Aorta (tissue), 5 donors: Measurements from ENCODE around the gene SERPINE2. TPM values are rescaled to one million over a fixed set of nuclear protein-coding genes. Genes with fewer than 3 reads are reported as not detected.
A peak's percentile ranks its signal among the peaks of the same experiment; 100 is the strongest.
"Not testable (repeated sequence)": the region's sequence is repeated elsewhere in the genome, so short reads cannot be mapped to it uniquely, and the experiment has no call there.

ENCODE experiments used
- ATAC-seq: fragments of 200-7000 bp; cut with Tn5 transposase; one replicate; pipeline ENCODE4 v1.9.1; 2022; ENCODE audit warnings: moderate library complexity; ENCODE audit not compliant: low FRiP score
- DNase-seq, 2 donors: peaks; one replicate each; pipeline ENCODE4 v3.0.0-alpha.2; 2020
- H3K27ac ChIP-seq, 2 donors: one replicate each; pipeline ENCODE4 v1.5.1; 2013; ENCODE audit warnings: low read length in 2 of 2, mild to moderate bottlenecking in 2 of 2, moderate library complexity in 2 of 2, control low read depth in 1 of 2, inconsistent platforms in 1 of 2, low read depth in 1 of 2
- H3K27me3 ChIP-seq, 2 donors: one replicate each; pipeline ENCODE4 v1.6.1; 2013; ENCODE audit warnings: control low read depth in 1 of 2, low read length in 1 of 2, mild to moderate bottlenecking in 1 of 2, moderate library complexity in 1 of 2; ENCODE audit not compliant: insufficient read depth in 2 of 2, control insufficient read depth in 1 of 2
- H3K36me3 ChIP-seq, 2 donors: one replicate each; pipeline ENCODE4 v1.6.1; 2013; ENCODE audit warnings: control low read depth in 1 of 2, low read length in 1 of 2, mild to moderate bottlenecking in 1 of 2; ENCODE audit not compliant: insufficient read depth in 2 of 2, control insufficient read depth in 1 of 2
- H3K4me1 ChIP-seq, 2 donors: one replicate each; pipeline ENCODE4 v1.6.1; 2013; ENCODE audit warnings: low read length in 2 of 2, control low read depth in 1 of 2, mild to moderate bottlenecking in 1 of 2, moderate library complexity in 1 of 2; ENCODE audit not compliant: insufficient read depth in 2 of 2, control insufficient read depth in 1 of 2
- H3K4me3 ChIP-seq, 2 donors: one replicate each; pipeline ENCODE4 v1.5.1; 2013; ENCODE audit warnings: low read length in 2 of 2, control low read depth in 1 of 2, mild to moderate bottlenecking in 1 of 2
- H3K9me3 ChIP-seq: one replicate; pipeline ENCODE4 v1.6.1; 2013; ENCODE audit warnings: mild to moderate bottlenecking, low read length; ENCODE audit not compliant: control insufficient read depth
- WGBS, 2 donors: extraction: QIAGEN DNeasy Blood & Tissue Kit; methylation state at CpG; one replicate each; pipeline ENCODE4 v1.1.7; 2013; 5-methylcytosine and 5-hydroxymethylcytosine counted together
- intact Hi-C, 2 donors: fragments of 100-400 bp; cut with DNase I; formaldehyde crosslinking; loops; one replicate each; pipeline versions ENCODE4 v1.14.2 to v1.15.0; 2022
- polyA plus RNA-seq, 2 donors: library from polyadenylated mRNA; stranded (reverse); fragments of 200-250 nt; gene quantifications; one replicate each; pipeline ENCODE4 v1.2.3, GENCODE V29; 2013
- total RNA-seq, 2 donors: library from RNA; stranded (reverse); fragmentation: NEBNext Ultra II Directional; extraction: Animal tissue kit (Norgen Biotek cat#: 25700); gene quantifications; one replicate each; pipeline ENCODE4 v1.2.1, GENCODE V29; 2021
- donor health status: healthy with polysubstance abuse.
- donor health status: Bipolar disorder and iron deficiency.
- donor health status: DM: no; HTN: no; CAD: no.
- donor health status: DM: no; HTN: no; CAD: no.
- donor health status: DM: yes; HTN: yes; CAD: no.

Gene SERPINE2
- total and polyA plus RNA-seq, 4 donors: 11.7 to 222 (median 97.5) TPM

- 96 to 98% methylated on average over 4 of the region's 4 CpGs for WGBS, 2 donors
- no peaks in the 10 kb centered on the region for H3K27me3 ChIP-seq
- no peak for DNase-seq
These were observed 24.8 kb downstream of the SERPINE2 start for GRCh38 chr2:224014336-224014735.

DNA sequence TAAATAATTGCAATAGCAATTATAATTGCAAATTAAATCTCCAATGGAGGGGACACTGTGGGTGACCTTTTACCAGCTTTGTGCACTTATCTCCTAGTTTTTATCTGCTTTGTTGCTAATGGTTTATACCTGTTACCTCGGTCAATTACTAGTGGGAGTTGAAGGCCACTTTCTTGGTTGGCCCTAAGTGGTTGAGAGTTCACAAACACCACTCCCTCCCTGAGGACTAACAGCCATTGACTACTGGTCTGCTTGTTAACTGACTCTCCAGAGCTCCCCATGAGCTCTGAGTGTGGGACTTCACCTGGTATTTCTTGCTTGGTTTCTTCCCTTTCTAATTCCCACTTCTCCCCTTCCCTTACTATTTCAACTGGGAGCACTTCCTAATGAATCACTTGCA lies 27.2 kb downstream of the SERPINE2 start:
- Histone ChIP-seq H3K36me3 (no peaks in the 10 kb centered on the region), H3K4me1 (peaks cover 0 to 4% of the 10 kb centered on the region in 2 donors), H3K27me3 (no peaks in the 10 kb centered on the region), H3K9me3 (no peaks in the 10 kb centered on the region), H3K27ac (no peak overlapping the region), H3K4me3 (no peak overlapping the region)
- ATAC-seq: no peak
- 94 to 96% methylated on average over 1 of the region's 1 CpG for WGBS, 2 donors
- intact Hi-C loops: no loop called here
- DNase-seq: no peak

More at GRCh38 chr2:224014336-224014735, 24.8 kb downstream of the SERPINE2 start:
- Histone ChIP-seq H3K4me1 (peaks cover 0 to 4% of the 10 kb centered on the region in 2 donors), H3K9me3 (no peaks in the 10 kb centered on the region), H3K27ac (no peak overlapping the region), H3K4me3 (no peak overlapping the region), H3K36me3 (no peaks in the 10 kb centered on the region)
- intact Hi-C loops: no loop called here
- no peak for ATAC-seq

- no peaks in the 10 kb centered on the region for H3K36me3 ChIP-seq
- no peaks in the 10 kb centered on the region for H3K9me3 ChIP-seq
- 65 to 73% methylated on average over 5 of the region's 5 CpGs for WGBS, 2 donors
- H3K27me3 ChIP-seq: no peaks in the 10 kb centered on the region
- no peak overlapping the region for H3K27ac ChIP-seq
- no peak for DNase-seq
- intact Hi-C loops: no loop called here
- H3K4me3 ChIP-seq: no peak overlapping the region
- H3K4me1 ChIP-seq: peaks cover 0 to 4% of the 10 kb centered on the region in 2 donors
- ATAC-seq: no peak
These were observed 29.3 kb downstream of the SERPINE2 start for GRCh38 chr2:224009605-224010315.

GRCh38 chr2:224008702-224009261 lies 30.3 kb downstream of the SERPINE2 start:
- peaks cover 0 to 4% of the 10 kb centered on the region in 2 donors for H3K4me1 ChIP-seq
- no peaks in the 10 kb centered on the region for H3K27me3 ChIP-seq
- no peak overlapping the region for H3K4me3 ChIP-seq
- 82 to 84% methylated on average over 12 of the region's 12 CpGs for WGBS, 2 donors
- H3K9me3 ChIP-seq: no peaks in the 10 kb centered on the region
- H3K27ac ChIP-seq: no peak overlapping the region
- no peak for DNase-seq
- H3K36me3 ChIP-seq: no peaks in the 10 kb centered on the region
- ATAC-seq: no peak
- intact Hi-C loops: no loop called here

- WGBS, 2 donors: 40 to 42% methylated on average over 16 of the region's 16 CpGs
- peak; percentile 67 for ATAC-seq
These were observed 34.9 kb downstream of the SERPINE2 start for GRCh38 chr2:224004105-224004695.

DNA sequence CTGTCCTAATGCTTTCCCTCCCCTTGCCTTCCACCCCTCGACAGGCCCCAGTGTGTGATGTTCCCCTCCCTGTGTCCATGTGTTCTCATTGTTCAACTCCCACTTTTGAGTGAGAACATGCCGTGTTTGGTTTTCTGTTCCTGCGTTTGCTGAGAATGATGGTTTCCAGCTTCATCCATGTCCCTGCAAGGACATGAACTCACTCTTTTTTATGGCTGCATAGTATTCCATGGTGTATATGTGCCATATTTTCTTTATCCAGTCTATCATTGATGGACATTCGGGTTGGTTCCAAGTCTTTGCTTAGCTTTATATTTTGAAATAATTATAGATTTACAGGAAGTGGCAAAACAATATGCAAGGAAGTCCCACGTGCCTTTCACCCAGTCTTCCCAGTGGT lies 38.4 kb downstream of the SERPINE2 start:
- H3K4me1 ChIP-seq, H3K27me3 ChIP-seq, H3K36me3 ChIP-seq, intact Hi-C loops, H3K9me3 ChIP-seq, H3K27ac ChIP-seq, H3K4me3 ChIP-seq, ATAC-seq, DNase-seq: not testable (repeated sequence)
- 97% methylated on average over 5 of the region's 5 CpGs for WGBS, 2 donors

More at GRCh38 chr2:224004105-224004695, 34.9 kb downstream of the SERPINE2 start:
- peak in 1 of 2 donors; percentile 56 for DNase-seq
- H3K36me3 ChIP-seq: no peaks in the 10 kb centered on the region
- intact Hi-C loops: no loop called here
- H3K27me3 ChIP-seq: no peaks in the 10 kb centered on the region
- no peak overlapping the region for H3K27ac ChIP-seq
- no peaks in the 10 kb centered on the region for H3K4me1 ChIP-seq
- H3K4me3 ChIP-seq: no peak overlapping the region
- no peaks in the 10 kb centered on the region for H3K9me3 ChIP-seq

- intact Hi-C loops: no loop called here
- Histone ChIP-seq H3K27ac (no peak overlapping the region), H3K4me3 (no peak overlapping the region), H3K9me3 (no peaks in the 10 kb centered on the region), H3K36me3 (no peaks in the 10 kb centered on the region), H3K27me3 (no peaks in the 10 kb centered on the region), H3K4me1 (no peaks in the 10 kb centered on the region)
- ATAC-seq (peak; percentile 68), DNase-seq (no peak)
- WGBS, 2 donors: 27 to 44% methylated on average over 11 of the region's 11 CpGs
These were observed 39.2 kb downstream of the SERPINE2 start for GRCh38 chr2:223999862-224000261.

DNA sequence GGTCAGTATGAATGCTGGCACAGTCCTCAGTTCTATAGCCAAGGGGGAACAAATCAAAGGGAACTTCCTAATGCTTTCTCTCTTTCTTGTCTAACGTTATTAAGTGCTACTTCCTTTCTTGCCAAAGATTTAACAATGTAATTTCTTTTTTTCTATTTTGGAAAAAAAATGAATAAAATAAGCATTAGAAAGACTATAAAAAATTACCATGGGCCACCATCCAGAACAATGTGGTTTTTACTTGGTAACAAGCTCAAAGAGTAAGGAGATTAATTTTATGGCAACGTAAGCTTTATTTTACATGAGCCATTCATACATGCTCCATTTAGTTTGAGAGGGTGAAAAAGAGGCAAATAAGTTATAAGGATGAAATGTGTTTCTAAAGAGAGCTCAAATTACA lies 40.1 kb downstream of the SERPINE2 start:
- ATAC-seq: no peak
- Histone ChIP-seq H3K4me3 (no peak overlapping the region), H3K36me3 (no peaks in the 10 kb centered on the region), H3K27me3 (no peaks in the 10 kb centered on the region), H3K9me3 (no peaks in the 10 kb centered on the region), H3K27ac (no peak overlapping the region), H3K4me1 (no peaks in the 10 kb centered on the region)
- DNase-seq: no peak
- intact Hi-C loops: no loop called here
- 20 to 43% methylated on average over 2 of the region's 2 CpGs for WGBS, 2 donors

GRCh38 chr2:223997938-223998337 lies 41.1 kb downstream of the SERPINE2 start:
- WGBS, 2 donors: 92 to 95% methylated on average over 5 of the region's 5 CpGs
- Histone ChIP-seq H3K27ac (no peak overlapping the region), H3K27me3 (no peaks in the 10 kb centered on the region), H3K9me3 (no peaks in the 10 kb centered on the region), H3K4me1 (no peaks in the 10 kb centered on the region), H3K36me3 (no peaks in the 10 kb centered on the region), H3K4me3 (no peak overlapping the region)
- intact Hi-C loops: no loop called here
- DNase-seq (no peak), ATAC-seq (no peak)
